NCI-H2081 treated with DMSO at 0.1 percent for 48 hours (cell line): Measurements from ENCODE around the gene OR6C76.

Experiments
- DNase-seq: peaks from one replicate; lab custom pipeline; 2025; lab: John Stamatoyannopoulos, UW

OR6C76 gene

GRCh38 chr12:55469291-55469690, 43.2 kb downstream of the OR6C76 start:
- DNase-seq: no peak

GRCh38 chr12:55470088-55470829, 44.2 kb downstream of the OR6C76 start, which contains the start of gene OR6C70:
Gene OR6C70 (minus strand): TSS chr12:55470138. CDS start chr12:55470138, 0 bp downstream.
- DNase-seq: no peak

- no peak for DNase-seq
Observed at GRCh38 chr12:55472264-55472663, 46.2 kb downstream of the OR6C76 start.
